GM04504 (cell line): ENCODE measurements around the gene LRCH4.
"Not testable (repeated sequence)": the region's sequence is repeated elsewhere in the genome, so short reads cannot be mapped to it uniquely, and the experiment has no call there.

Experiments used
- DNase-seq: peaks from one replicate; pipeline ENCODE4 v3.0.0-alpha.2; 2012; ENCODE audit warnings: low read depth

LRCH4 gene

DNA sequence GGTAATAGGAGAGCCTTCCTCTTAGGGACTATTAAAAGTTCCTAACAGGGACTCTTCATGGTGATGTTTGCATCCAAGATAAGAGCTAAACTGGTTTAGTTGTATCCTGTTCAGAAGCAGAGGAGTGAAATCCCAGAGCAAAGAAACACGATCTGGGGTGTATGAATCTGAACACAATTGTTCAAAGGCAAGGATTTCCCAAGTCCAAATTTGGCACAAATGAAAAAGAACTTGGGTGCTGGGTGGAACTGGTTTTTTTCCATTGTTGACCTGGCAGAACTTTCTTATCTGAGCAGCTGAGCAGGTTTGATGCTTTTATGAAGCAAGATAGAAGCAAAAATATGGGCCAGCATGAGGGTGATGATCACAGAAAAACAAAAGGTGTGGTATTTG is 41.0 kb downstream of the LRCH4 start:
- no peak for DNase-seq

DNA sequence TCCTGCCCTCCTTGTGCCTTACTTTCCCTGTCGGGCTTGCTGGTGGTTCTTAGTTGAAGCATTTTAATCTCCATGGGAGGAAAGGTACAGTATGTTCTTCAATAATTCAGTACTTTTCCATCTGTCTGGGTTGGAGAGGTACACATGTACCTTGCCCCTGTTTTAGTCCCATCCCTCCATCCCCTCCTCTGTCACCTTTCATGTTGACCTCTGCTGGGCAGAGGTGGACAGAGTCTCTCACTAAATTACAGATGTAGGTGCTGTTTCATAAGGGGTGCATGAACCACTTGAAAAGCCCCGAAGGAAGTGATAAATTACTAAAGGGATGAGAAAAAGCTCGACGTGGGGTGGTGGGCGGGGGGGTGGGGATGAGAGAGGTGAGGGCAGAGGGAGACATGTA is 41.5 kb downstream of the LRCH4 start:
- no peak for DNase-seq

DNA sequence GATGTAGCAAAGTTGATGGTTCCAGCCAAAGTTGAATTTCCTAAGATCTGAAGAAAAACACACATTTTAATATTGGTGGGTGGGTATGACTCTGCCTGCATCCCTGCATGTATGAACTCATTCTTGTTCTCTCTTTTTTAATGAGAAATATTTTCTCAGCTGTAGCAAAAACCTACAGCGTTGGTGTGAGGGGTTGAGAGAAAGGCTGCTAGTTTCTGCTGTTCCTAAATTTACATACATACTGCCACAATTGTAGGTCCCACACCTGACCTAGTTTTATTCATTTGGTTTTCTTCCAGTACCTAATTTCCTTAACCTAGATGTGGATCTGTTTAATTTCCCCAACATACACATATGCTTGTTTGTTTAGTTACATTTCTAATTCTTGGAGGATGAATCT is 42.3 kb downstream of the LRCH4 start:
- DNase-seq, result no peak

DNA sequence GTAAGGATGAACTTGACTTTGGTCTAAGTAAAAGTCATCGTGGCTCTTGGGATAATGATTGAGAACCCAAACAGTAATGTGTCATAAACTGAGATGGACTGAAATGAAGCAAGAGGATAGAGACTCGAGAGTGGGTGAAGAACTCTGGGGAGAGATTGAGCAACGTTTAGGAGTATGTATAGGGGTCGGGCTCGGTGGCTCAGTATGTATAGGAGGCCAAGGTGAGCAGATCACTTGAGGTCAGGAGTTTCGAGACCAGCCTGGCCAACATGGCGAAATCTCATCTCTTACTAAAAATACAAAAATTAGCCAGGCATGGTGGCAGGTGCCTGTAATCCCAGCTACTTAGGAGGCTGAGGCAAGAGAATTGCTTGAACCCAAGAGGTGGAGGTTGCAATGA is 44.6 kb downstream of the LRCH4 start:
- DNase-seq, result not testable (repeated sequence)

DNA sequence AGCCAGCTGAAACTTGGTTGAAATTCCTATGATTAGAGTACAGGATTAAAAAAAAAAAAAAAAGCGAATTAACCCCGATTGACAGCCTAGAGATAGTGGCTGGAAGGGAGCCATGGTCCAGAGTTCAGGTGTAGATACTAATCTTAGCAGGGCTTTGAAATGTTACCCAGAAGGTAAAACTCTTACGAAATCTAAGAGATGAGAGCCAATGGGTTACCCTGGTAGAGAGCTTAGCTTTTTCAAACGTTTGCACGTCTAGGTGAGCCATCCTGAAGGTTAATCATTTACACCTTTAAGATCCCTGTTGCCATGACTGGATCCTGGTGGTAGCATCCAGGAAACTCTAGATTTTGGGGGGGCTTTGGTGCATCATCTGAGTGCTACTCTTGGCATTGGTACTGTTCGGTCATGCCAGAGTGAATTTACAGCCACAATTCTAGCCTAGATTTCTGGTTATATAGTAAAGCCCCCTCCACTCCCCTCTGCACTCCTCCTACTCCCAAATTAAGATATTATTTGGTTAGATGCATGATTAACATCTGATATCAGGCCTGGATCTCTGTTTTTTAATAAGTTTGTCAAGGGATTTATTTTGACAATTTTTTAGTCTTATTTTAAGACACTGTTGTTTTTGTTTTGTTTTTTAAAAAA is 45.7 kb downstream of the LRCH4 start:
- DNase-seq, result no peak

DNA sequence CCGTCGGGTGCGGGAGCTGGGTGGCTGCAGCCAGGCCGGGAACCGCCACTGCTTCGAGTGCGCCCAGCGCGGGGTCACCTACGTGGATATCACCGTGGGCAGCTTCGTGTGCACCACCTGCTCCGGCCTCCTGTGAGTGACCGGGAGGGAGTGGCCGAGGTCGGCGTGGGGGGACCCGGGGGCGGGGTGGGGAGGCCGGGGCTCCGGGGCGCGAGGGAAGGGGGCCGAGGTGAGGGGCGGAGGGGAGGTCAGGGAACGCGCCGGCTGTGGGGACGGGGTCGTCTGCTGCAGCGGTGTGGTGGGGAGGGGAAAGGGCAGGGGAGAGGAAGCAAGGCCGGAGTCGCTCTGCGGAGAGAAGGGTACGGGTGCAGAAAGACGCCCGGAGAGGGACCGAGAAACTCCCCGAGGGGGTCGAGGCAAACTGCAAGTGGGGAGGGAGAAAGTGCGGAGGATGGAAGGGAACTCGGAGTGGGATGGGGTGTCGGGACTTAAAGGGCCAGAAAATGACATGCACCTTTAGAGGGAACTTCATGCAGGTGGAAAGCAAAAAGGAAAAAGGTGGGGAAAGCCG is 46.4 kb downstream of the LRCH4 start:
- DNase-seq, result no peak

DNA sequence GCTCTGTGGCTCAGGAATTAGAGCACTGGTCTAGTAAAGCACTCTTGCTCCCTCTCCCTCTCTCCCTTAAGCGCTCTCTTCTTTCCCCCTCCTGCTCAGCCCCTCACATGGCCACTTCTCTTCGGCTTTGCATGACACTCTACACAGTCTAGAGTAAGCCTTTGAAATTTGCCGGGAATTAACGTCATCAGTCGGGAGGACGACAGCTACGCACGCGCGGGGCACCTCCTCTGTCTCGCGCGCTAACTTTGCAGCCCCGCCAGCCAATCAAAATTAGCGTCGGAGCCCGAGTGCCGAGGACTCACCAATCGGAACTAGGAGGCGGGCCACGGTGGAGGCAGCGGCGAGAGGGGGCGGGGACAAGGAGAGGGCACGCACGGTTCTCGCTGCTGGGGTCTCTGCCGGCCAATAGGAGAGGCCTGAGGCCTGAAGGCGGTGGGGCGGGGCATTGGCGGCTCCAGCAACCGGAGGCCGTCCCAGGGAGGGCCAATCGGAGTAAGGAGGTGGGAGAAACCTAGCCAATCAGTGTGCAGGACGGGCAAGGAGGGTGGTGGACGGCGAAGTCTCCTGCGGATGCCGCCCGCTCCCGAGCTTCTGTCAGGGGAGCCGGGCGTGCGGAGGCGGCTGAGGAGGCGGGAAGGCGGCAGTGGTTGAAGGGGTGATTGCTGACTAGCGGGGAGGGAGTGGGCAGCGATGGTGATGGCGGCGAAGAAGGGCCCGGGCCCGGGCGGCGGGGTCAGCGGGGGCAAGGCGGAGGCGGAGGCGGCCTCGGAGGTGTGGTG is 47.1 kb downstream of the LRCH4 start, which contains the start of gene AGFG2:
Gene AGFG2, plus strand, starts transcription at position 550 of the 782 bp plus-strand sequence. Its CDS starts 144 bp downstream, at position 694.
- peak; percentile 100 for DNase-seq

DNA sequence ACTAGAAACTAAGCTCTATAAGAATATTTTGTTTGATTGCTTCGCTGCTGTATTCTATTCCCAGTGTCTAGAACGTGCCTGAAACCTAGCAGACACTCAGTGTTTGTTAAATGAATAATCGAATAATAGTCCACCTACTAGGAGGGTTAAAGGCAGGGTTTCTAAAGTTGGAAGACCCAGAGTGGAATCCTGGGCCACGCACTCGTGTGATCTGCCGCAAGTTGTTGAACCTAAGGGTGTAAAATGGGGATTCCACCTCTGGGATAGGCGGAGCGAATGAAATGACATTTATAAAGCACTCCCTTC is 47.6 kb downstream of the LRCH4 start:
- DNase-seq, result no peak

DNA sequence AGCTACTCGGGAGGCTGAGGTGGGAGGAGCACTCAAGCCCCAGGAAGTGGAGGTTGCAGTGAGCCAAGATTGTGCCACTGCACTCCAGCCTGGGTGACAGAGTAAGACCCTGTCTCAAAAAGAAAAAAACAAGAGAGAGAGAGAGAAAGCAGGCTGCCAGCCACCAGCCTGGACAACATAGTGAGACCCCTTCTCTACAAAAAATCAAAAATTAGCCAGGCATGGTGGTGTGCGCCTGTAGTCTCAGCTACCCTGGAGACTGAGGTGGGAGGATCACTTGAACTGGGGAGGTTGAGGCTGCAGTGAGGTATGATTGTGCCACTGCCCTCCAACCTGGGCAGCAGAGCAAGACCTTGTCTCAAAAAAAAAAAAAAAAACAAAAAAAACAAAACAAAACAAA is 49.2 kb downstream of the LRCH4 start:
- DNase-seq, result not testable (repeated sequence)

DNA sequence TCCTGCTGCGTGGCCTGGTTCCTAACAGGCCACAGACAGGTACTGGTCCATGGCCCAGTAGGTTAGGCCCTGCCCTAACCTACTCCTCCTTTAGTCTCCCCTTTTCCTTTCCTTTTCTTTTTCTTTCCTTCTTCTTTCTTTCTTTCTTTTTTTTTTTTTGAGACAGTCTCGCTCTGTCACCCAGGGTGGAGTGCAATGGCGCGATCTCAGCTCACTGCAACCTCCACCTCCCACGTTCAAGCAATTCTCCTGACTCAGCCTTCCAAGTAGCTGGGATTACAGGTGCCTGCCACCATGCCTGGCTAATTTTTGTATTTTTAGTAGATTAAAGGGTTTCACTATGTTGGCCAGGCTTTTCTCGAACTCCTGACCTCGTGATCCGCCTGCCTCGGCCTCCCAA is 49.9 kb downstream of the LRCH4 start:
- DNase-seq, result not testable (repeated sequence)

DNA sequence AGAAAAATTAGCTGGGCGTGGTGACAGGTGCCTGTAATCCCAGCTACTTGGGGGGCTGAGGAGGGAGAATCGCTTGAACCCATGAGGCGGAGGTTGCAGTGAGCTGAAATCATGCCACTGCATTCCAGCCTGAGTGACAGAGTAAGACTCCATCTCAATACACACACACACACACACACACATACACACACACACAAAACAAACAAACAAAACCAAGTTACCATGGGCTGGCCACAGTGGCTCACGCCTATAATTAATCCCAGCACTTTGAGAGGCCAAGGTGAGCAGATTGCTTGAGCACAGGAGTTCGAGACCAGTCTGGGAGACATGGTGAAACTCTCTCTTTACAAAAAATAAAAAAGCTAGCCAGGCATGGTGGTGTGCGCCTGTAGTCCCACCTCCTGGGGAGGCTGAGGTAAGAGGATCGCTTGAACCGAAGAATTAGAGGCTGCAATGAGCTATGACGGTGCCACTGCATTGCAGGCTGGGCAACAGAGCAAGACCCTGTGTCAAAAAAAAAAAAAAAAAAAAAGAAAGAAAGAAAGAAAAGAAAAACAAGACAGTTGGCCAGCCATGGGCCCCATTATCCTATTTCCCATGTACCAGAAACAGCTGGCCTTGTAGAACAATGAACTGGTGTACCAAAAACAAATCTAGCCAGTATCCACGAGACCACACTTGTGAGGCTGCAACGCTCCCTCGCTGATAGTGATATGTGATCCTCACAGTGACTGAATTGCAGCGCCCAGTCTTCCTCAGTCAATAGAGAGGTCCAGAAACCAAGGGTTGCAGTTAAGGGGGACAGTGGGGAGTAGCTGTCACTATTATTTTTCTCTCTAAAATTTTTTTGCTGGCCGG is 53.5 kb downstream of the LRCH4 start:
- no peak for DNase-seq

DNA sequence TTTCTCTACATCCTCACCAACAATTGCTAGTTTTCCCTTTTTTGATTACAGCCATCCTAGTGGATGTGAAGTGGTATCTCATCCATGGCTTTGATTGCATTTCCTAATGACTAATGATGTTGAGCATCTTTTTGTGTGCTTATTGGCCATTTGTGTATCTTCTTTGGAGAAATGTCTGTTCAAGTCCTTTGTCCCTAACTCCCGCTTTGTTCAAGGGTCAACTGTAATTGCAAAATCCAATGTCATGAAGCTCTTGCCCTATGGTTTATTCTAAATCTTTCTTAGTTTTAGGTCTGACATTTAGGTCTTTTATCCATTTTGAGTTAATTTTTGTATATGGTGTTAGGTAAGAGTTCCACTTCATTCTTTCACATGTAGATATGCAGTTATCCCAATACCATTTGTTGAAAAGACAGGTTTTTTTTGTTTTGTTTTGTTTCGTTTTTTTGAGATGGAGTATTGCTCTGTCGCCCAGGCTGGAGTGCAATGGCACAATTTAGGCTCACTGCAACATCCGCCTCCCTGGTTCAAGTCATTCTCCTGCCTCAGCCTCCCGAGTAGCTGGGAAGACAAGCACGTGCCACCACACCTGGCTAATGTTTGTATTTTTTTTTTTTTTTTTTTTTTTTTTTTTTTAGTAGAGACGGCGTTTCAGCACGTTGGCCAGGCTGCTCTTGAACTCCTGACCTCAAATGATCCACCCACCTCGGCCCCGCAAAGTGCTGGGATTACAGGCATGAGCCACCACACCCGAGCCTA is 57.6 kb downstream of the LRCH4 start:
- not testable (repeated sequence) for DNase-seq
